SK-N-SH treated with all-trans-retinoic acid at 6 μM for 48 hours (cell line): ENCODE results near the gene RERE.

Experiments used
- ATAC-seq: fragments of 200-7000 bp; cut with Tn5 transposase; 3 replicates; pipeline ENCODE4 v1.9.1; 2020; ENCODE audit warnings: mild to moderate bottlenecking, moderate library complexity
- ARNTL ChIP-seq: fragments of 450-650 bp; formaldehyde crosslinking; IDR thresholded peaks from 2 replicates; pipeline ENCODE4 v1.5.0; 2020; ENCODE audit warnings: low read depth, mild to moderate bottlenecking, moderate library complexity, borderline replicate concordance
- BACH2 ChIP-seq: fragments of 250-450 bp; sonication (Bioruptor Pico); IDR thresholded peaks from 2 replicates; pipeline ENCODE4 v1.9.0; 2021; ENCODE audit warnings: mild to moderate bottlenecking, borderline replicate concordance
- CREB5 ChIP-seq: fragments of 250-450 bp; sonication (Bioruptor Pico); IDR thresholded peaks from 2 replicates; pipeline ENCODE4 v1.5.1; 2020; ENCODE audit warnings: low read depth, mild to moderate bottlenecking, moderate library complexity
- CSDC2 ChIP-seq: fragments of 250-450 bp; sonication (Bioruptor Pico); IDR thresholded peaks from 2 replicates; pipeline ENCODE4 v1.5.0; 2020; ENCODE audit warnings: mild to moderate bottlenecking, moderate library complexity
- CSRNP3 ChIP-seq: fragments of 250-450 bp; sonication (Bioruptor Pico); IDR thresholded peaks from 2 replicates; pipeline ENCODE4 v1.5.1; 2021; ENCODE audit warnings: mild to moderate bottlenecking, moderate library complexity
- GLIS3 ChIP-seq: fragments of 250-450 bp; sonication (Bioruptor Pico); IDR thresholded peaks from 2 replicates; pipeline ENCODE4 v1.5.0; 2020; ENCODE audit warnings: mild to moderate bottlenecking, moderate library complexity
- ISL1 ChIP-seq: fragments of 250-450 bp; sonication (Bioruptor Pico); IDR thresholded peaks from 2 replicates; pipeline ENCODE4 v2.1.2; 2022; ENCODE audit warnings: mild to moderate bottlenecking, moderate library complexity
- OSR1 ChIP-seq: fragments of 250-450 bp; sonication (Bioruptor Pico); IDR thresholded peaks from 2 replicates; pipeline ENCODE4 v1.8.0; 2022; ENCODE audit warnings: moderate library complexity, mild to moderate bottlenecking, inconsistent platforms
- PATZ1 ChIP-seq: fragments of 250-450 bp; sonication (Bioruptor Pico); IDR thresholded peaks from 2 replicates; pipeline ENCODE4 v1.8.0; 2020; ENCODE audit warnings: mild to moderate bottlenecking, moderate library complexity, borderline replicate concordance
- POU6F1 ChIP-seq: fragments of 250-450 bp; sonication (Bioruptor Pico); IDR thresholded peaks from 2 replicates; pipeline ENCODE4 v1.8.0; 2021; ENCODE audit warnings: low read depth, mild to moderate bottlenecking, moderate library complexity, borderline replicate concordance
- PPARA ChIP-seq: fragments of 250-450 bp; sonication (Bioruptor Pico); IDR thresholded peaks from 2 replicates; pipeline ENCODE4 v1.5.0; 2020; ENCODE audit warnings: mild to moderate bottlenecking, borderline replicate concordance
- RARB ChIP-seq: fragments of 250-450 bp; sonication (Bioruptor Pico); IDR thresholded peaks from 2 replicates; pipeline ENCODE4 v1.8.0; 2021; ENCODE audit warnings: mild to moderate bottlenecking, moderate library complexity
- SNAI2 ChIP-seq: fragments of 250-450 bp; sonication (Bioruptor Pico); IDR thresholded peaks from 2 replicates; pipeline ENCODE4 v1.5.0; 2020; ENCODE audit warnings: mild to moderate bottlenecking, moderate library complexity
- TCF4 ChIP-seq: fragments of 250-450 bp; sonication (Bioruptor Pico); IDR thresholded peaks from 2 replicates; pipeline ENCODE4 v1.8.0; 2021; ENCODE audit warnings: mild to moderate bottlenecking, moderate library complexity, borderline replicate concordance
- TOX ChIP-seq: fragments of 250-450 bp; sonication (Bioruptor Pico); IDR thresholded peaks from 2 replicates; pipeline ENCODE4 v1.8.0; 2021; ENCODE audit warnings: mild to moderate bottlenecking, moderate library complexity, borderline replicate concordance
- TSHZ2 ChIP-seq: fragments of 250-450 bp; sonication (Bioruptor Pico); IDR thresholded peaks from 2 replicates; pipeline ENCODE4 v1.5.0; 2020; ENCODE audit warnings: mild to moderate bottlenecking, moderate library complexity
- ZC3H10 ChIP-seq: fragments of 250-450 bp; sonication (Bioruptor Pico); IDR thresholded peaks from 2 replicates; pipeline ENCODE4 v1.5.1; 2021; ENCODE audit warnings: mild to moderate bottlenecking, moderate library complexity
- ZFP3 ChIP-seq: fragments of 250-450 bp; sonication (Bioruptor Pico); IDR thresholded peaks from 2 replicates; pipeline ENCODE4 v1.5.0; 2020; ENCODE audit warnings: mild to moderate bottlenecking, moderate library complexity
- ZNF565 ChIP-seq: fragments of 450-650 bp; formaldehyde crosslinking; conservative IDR thresholded peaks from 2 replicates; pipeline ENCODE4 v1.5.0; 2020; ENCODE audit warnings: low read depth, mild to moderate bottlenecking, moderate library complexity
- ZNF8 ChIP-seq: fragments of 450-650 bp; formaldehyde crosslinking; IDR thresholded peaks from 2 replicates; pipeline ENCODE4 v1.5.0; 2020; ENCODE audit warnings: mild to moderate bottlenecking, moderate library complexity

Gene RERE

GRCh38 chr1:8395433-8395866, 422.0 kb downstream of the RERE start:
- no peak for TF ChIP-seq TCF4 (CRISPR knock-in tag)
- TF ChIP-seq PATZ1 = no peak
- no peak for TF ChIP-seq ZNF565 (CRISPR knock-in tag)
- TF ChIP-seq CSRNP3 (CRISPR knock-in tag) = no peak
- TF ChIP-seq POU6F1 (CRISPR knock-in tag) = no peak
- no peak for TF ChIP-seq RARB
- no peak for TF ChIP-seq SNAI2 (CRISPR knock-in tag)
- TF ChIP-seq TOX (CRISPR knock-in tag) = no peak
- TF ChIP-seq ZNF8 (CRISPR knock-in tag) = no peak
- TF ChIP-seq ZFP3 (CRISPR knock-in tag) = no peak
- no peak for TF ChIP-seq GLIS3
- TF ChIP-seq ZC3H10 (CRISPR knock-in tag) = no peak
- TF ChIP-seq ISL1 = no peak
- no peak for TF ChIP-seq OSR1 (CRISPR knock-in tag)
- no peak for TF ChIP-seq PPARA (CRISPR knock-in tag)
- TF ChIP-seq BACH2 (CRISPR knock-in tag) = no peak
- no peak for TF ChIP-seq TSHZ2 (CRISPR knock-in tag)
- no peak for TF ChIP-seq ARNTL (CRISPR knock-in tag)
- ATAC-seq = no peak

GRCh38 chr1:8394456-8395321, 422.8 kb downstream of the RERE start:
- ATAC-seq = peak; percentile 45
- TF ChIP-seq ZC3H10 (CRISPR knock-in tag) (0 out of 2 replicates have a peak, but pooled peaks have one; percentile 12), TOX (CRISPR knock-in tag) (peak; percentile 35; the same call in 1 of the 2 replicates), ARNTL (CRISPR knock-in tag) (no peak), CSDC2 (CRISPR knock-in tag) (no peak), POU6F1 (CRISPR knock-in tag) (no peak), PATZ1 (no peak), TSHZ2 (CRISPR knock-in tag) (no peak), CREB5 (CRISPR knock-in tag) (no peak)
